Heart left ventricle (tissue), 13 donors: Measurements from ENCODE around the gene C1orf116.

Source experiments
- POLR2A ChIP-seq, 2 donors: fragments of 450-650 bp; IDR thresholded peaks; one replicate each; pipeline ENCODE4 v1.6.1; 2017; ENCODE audit warnings: antibody characterized with exemption in 2 of 2, mild to moderate bottlenecking in 2 of 2, moderate library complexity in 2 of 2
- TF ChIP-seq, protein P1 (sequence below), 12 donors: fragments of 200-600 bp; sonication (generic) in 4 of 12; IDR thresholded peaks; one replicate each; pipeline versions ENCODE4 v1.5.0 to v1.8.0; 2018 to 2022; ENCODE audit warnings: antibody characterized with exemption in 12 of 12, mild to moderate bottlenecking in 5 of 12
- donor health status: ischemic (EF 13 %, LVEDD 7.1; RV severe dilation, severe dysfunction).
- donor health status: DM: no; HTN: yes; CAD: no.
- donor health status: DM: no; HTN: no; CAD: no.
- donor health status: ischemic (EF 25% LVEDD 6.9; RV normal size, moderate dysfunction).
- donor health status: ischemic (EF 25% LVEDD 5.7; RV mildly dilated, moderate dysfunction).
- donor health status: ischemic (EF 35%, LVEDD 5.7; RV mildly dilated, moderate dysfunction).
- donor health status: nonischemic (EF 11% LVEDD 7.7; RV severe dilation, severe dysfunction).
- donor health status: DM: yes; HTN: yes; CAD: no.
- donor health status: PGD.
- donor health status: ischemic (EF 29% LVEDD 5.4; RV normal size, mild dysfunction).
- donor health status: nonischemic (EF 23%, LVEDD 6.1; RV moderate dilation, normal function).

DNA sequence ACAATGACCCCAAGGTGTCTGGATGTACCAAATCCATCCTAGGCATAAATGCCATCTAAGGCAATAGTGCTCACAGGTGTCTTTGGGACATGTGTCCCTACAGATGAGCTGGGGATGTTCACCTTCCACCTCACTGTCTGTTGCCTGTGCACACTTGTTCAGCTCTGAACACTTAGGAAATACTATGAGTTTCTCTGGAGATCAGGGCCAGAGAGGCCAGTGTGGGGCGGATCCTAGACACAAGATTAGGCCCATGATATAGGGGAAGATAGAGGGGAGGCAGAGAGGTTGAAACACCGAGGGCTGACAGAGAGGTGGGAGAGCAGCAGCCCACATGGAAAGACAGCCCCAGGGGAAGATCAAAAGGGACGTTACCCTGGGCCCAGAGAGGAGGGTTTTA, 25.6 kb downstream of the C1orf116 start:
- TF ChIP-seq, protein P1, sequence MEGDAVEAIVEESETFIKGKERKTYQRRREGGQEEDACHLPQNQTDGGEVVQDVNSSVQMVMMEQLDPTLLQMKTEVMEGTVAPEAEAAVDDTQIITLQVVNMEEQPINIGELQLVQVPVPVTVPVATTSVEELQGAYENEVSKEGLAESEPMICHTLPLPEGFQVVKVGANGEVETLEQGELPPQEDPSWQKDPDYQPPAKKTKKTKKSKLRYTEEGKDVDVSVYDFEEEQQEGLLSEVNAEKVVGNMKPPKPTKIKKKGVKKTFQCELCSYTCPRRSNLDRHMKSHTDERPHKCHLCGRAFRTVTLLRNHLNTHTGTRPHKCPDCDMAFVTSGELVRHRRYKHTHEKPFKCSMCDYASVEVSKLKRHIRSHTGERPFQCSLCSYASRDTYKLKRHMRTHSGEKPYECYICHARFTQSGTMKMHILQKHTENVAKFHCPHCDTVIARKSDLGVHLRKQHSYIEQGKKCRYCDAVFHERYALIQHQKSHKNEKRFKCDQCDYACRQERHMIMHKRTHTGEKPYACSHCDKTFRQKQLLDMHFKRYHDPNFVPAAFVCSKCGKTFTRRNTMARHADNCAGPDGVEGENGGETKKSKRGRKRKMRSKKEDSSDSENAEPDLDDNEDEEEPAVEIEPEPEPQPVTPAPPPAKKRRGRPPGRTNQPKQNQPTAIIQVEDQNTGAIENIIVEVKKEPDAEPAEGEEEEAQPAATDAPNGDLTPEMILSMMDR (IDR thresholded peaks at IDR 0.05): no peak
- TF ChIP-seq POLR2A (IDR thresholded peaks at IDR 0.05): no peak
